Measurements from ENCODE around the gene PLA2G4B. TPM values are rescaled to one million over a fixed set of nuclear protein-coding genes. Genes with fewer than 3 reads are reported as not detected.

The PLA2G4B gene
- total RNA-seq, 3 donors from 2014 or later (not counting 1 experiment from before 2014, with no cell fraction given), result 15.2 to 17.5 (median 17.4) TPM

GRCh38 chr15:41825572-41826535 is 12.8 kb upstream of the PLA2G4B start:
- DNase-seq, result no peak
- Mint-ChIP-seq H3K27ac (peak overlapping the region in 1 of 2 donors; percentile 72), H3K4me1 (peaks cover 12 to 19% of the 10 kb centered on the region in 2 donors), H3K27me3 (ENCODE audit: low read depth in 2 of 2) (no peaks in the 10 kb centered on the region), H3K4me3 (peak overlapping the region; percentile 75), H3K36me3 (no peaks in the 10 kb centered on the region), H3K9me3 (no peaks in the 10 kb centered on the region)
- peaks cover 23% of the 10 kb centered on the region for H3K36me3 ChIP-seq (ENCODE audit: control insufficient read depth, insufficient read depth, low read length)
- H3K27me3 ChIP-seq (ENCODE audit: control insufficient read depth, insufficient read depth, low read length), result no peaks in the 10 kb centered on the region
- no peak for TF ChIP-seq CTCF (IDR thresholded peaks at IDR 0.05)
- ATAC-seq, result no peak
- no peak overlapping the region for H3K4me3 ChIP-seq (ENCODE audit: low read length)
- H3K4me1 ChIP-seq (ENCODE audit: control insufficient read depth, insufficient read depth, low read length), result peaks cover 17% of the 10 kb centered on the region
- no peaks in the 10 kb centered on the region for H3K9me3 ChIP-seq (ENCODE audit: control insufficient read depth, insufficient read depth, low read length)
- intact Hi-C loops (cut with micrococcal nuclease), result loop anchor here (5.0 kb wide), 1 partner anchor 76 kb away; no protein-coding TSS in a partner anchor
- WGBS (ENCODE audit: insufficient coverage), result 98% methylated on average over 8 of the region's 13 CpGs
- H3K27ac ChIP-seq (ENCODE audit: low read length), result no peak overlapping the region

GRCh38 chr15:41827290-41827879 is 11.3 kb upstream of the PLA2G4B start:
- ATAC-seq, result peak in 2 of 3 donors; percentile 1 to 4
- DNase-seq, result peak in 1 of 2 donors; percentile 62
- H3K4me1 Mint-ChIP-seq, result peaks cover 27 to 28% of the 10 kb centered on the region in 2 donors
- H3K27ac Mint-ChIP-seq, result peak overlapping the region; percentile 79 to 84
- 3% methylated on average over 37 of the region's 37 CpGs for WGBS (ENCODE audit: insufficient coverage)
- no peaks in the 10 kb centered on the region for H3K27me3 Mint-ChIP-seq (ENCODE audit: low read depth in 2 of 2)
- intact Hi-C loops (cut with micrococcal nuclease), result loop anchor here (5.0 kb wide), 1 partner anchor 75 kb away; no protein-coding TSS in a partner anchor
- H3K4me3 ChIP-seq (ENCODE audit: low read length), result peak overlapping the region; percentile 82
- no peaks in the 10 kb centered on the region for H3K9me3 Mint-ChIP-seq
- H3K36me3 Mint-ChIP-seq, result no peaks in the 10 kb centered on the region
- peaks cover 11% of the 10 kb centered on the region for H3K36me3 ChIP-seq (ENCODE audit: control insufficient read depth, insufficient read depth, low read length)
- TF ChIP-seq CTCF (IDR thresholded peaks at IDR 0.05), result no peak
- no peaks in the 10 kb centered on the region for H3K9me3 ChIP-seq (ENCODE audit: control insufficient read depth, insufficient read depth, low read length)
- H3K27me3 ChIP-seq (ENCODE audit: control insufficient read depth, insufficient read depth, low read length), result no peaks in the 10 kb centered on the region
- peaks cover 32% of the 10 kb centered on the region for H3K4me1 ChIP-seq (ENCODE audit: control insufficient read depth, insufficient read depth, low read length)
- no peak overlapping the region for H3K27ac ChIP-seq (ENCODE audit: low read length)
- H3K4me3 Mint-ChIP-seq, result peak overlapping the region; percentile 95

- Mint-ChIP-seq H3K27me3 (ENCODE audit: low read depth in 2 of 2) (no peaks in the 10 kb centered on the region), H3K4me3 (peak within 1 kb of the TSS; percentile 95), H3K9me3 (no peaks in the 10 kb centered on the region), H3K27ac (peak within 1 kb of the TSS; percentile 79 to 84), H3K4me1 (peaks cover 35% of the 10 kb centered on the region in 2 donors), H3K36me3 (no peaks in the 10 kb centered on the region)
- DNase-seq (peak; percentile 91 to 96), ATAC-seq (peak; percentile 98 to 99 (median 99))
- peak within 1 kb of the TSS; percentile 82 for H3K4me3 ChIP-seq (ENCODE audit: low read length)
- peaks cover 4% of the 10 kb centered on the region for H3K36me3 ChIP-seq (ENCODE audit: control insufficient read depth, insufficient read depth, low read length)
- no peaks in the 10 kb centered on the region for H3K9me3 ChIP-seq (ENCODE audit: control insufficient read depth, insufficient read depth, low read length)
- intact Hi-C loops (cut with micrococcal nuclease), result loop anchor here (1.0 to 5.0 kb wide), 2 partner anchors 54 to 74 kb away; partner anchors contain the start of gene MAPKBP1
- peak within 1 kb of the TSS; percentile 61 for H3K27ac ChIP-seq (ENCODE audit: low read length)
- H3K4me1 ChIP-seq (ENCODE audit: control insufficient read depth, insufficient read depth, low read length), result peaks cover 38% of the 10 kb centered on the region
- under 1% methylated on average over 66 of the region's 66 CpGs for WGBS (ENCODE audit: insufficient coverage)
- H3K27me3 ChIP-seq (ENCODE audit: control insufficient read depth, insufficient read depth, low read length), result no peaks in the 10 kb centered on the region
- no peak for TF ChIP-seq CTCF (IDR thresholded peaks at IDR 0.05)
These were observed 10.5 kb upstream of the PLA2G4B start, which contains the start of gene JMJD7 for GRCh38 chr15:41827880-41828806. JMJD7 (plus strand) TSS chr15:41828092; CDS start chr15:41828125, 33 bp downstream.
